Sigmoid colon (tissue), 7 donors: ENCODE results near the gene ADAMTS17. TPM values are rescaled to one million over a fixed set of nuclear protein-coding genes. Genes with fewer than 3 reads are reported as not detected.
"Not testable (repeated sequence)": the region's sequence is repeated elsewhere in the genome, so short reads cannot be mapped to it uniquely, and the experiment has no call there.

ENCODE experiments used
- DNase-seq: peaks from one replicate; pipeline ENCODE4 v3.0.0-alpha.2; 2019
- H3K27ac ChIP-seq, 4 donors: fragments of 200-600 bp; sonication (generic); one replicate each; pipeline ENCODE4 v1.5.1; 2016 to 2019; ENCODE audit warnings: mild to moderate bottlenecking in 1 of 4
- H3K27me3 ChIP-seq, 3 donors: fragments of 200-600 bp; sonication (generic); one replicate each; pipeline ENCODE4 v1.5.1; 2019; ENCODE audit warnings: mild to moderate bottlenecking in 1 of 3
- H3K36me3 ChIP-seq, 4 donors: fragments of 200-600 bp; sonication (generic); one replicate each; pipeline ENCODE4 v1.5.1; 2016 to 2019
- H3K4me1 ChIP-seq, 4 donors: fragments of 200-600 bp; sonication (generic); one replicate each; pipeline ENCODE4 v1.5.1; 2017 to 2019
- H3K4me3 ChIP-seq, 4 donors: fragments of 200-600 bp; sonication (generic); one replicate each; pipeline ENCODE4 v1.5.1; 2017 to 2019; ENCODE audit warnings: mild to moderate bottlenecking in 2 of 4, moderate library complexity in 1 of 4
- H3K9me3 ChIP-seq, 4 donors: fragments of 200-600 bp in 3 of 4; sonication (generic) in 3 of 4; one replicate each; pipeline versions ENCODE4 v1.5.1 to v1.6.1; 2013 to 2019
- EP300 ChIP-seq, 4 donors: sonication (generic); formaldehyde crosslinking; IDR thresholded peaks; one replicate each; pipeline ENCODE4 v1.6.1; 2017; ENCODE audit warnings: antibody characterized with exemption in 4 of 4
- POLR2A ChIP-seq, 2 donors: fragments of 450-650 bp; IDR thresholded peaks; one replicate each; pipeline ENCODE4 v1.6.1; 2016; ENCODE audit warnings: antibody characterized with exemption in 2 of 2, mild to moderate bottlenecking in 2 of 2, moderate library complexity in 2 of 2
- POLR2AphosphoS5 ChIP-seq, 4 donors: sonication (generic); formaldehyde crosslinking; IDR thresholded peaks; one replicate each; pipeline ENCODE4 v1.6.1; 2017; ENCODE audit warnings: antibody characterized with exemption in 4 of 4
- WGBS, 2 donors: extraction: QIAGEN DNeasy Blood & Tissue Kit; methylation state at CpG; one replicate each; pipeline ENCODE4 v1.1.7; 2013; 5-methylcytosine and 5-hydroxymethylcytosine counted together
- intact Hi-C: fragments of 100-400 bp; cut with DNase I; formaldehyde crosslinking; loops from one replicate; pipeline ENCODE4 v1.15.1; 2023
- polyA plus RNA-seq, 3 donors: library from polyadenylated mRNA; stranded (reverse); fragments of 200-250 nt; gene quantifications; one replicate each; pipeline ENCODE4 v1.2.3, GENCODE V29; 2013
- total RNA-seq, 4 donors: library from RNA; depleted of rRNA; stranded (reverse); fragments of >200 nt; gene quantifications; one replicate each; pipeline ENCODE4 v1.1.0, GENCODE V29; 2016
- TF ChIP-seq, protein P1 (sequence below), 4 experiments: fragments of 450-650 bp in 3 of 4; fragments of 200-600 bp in 1 of 4; IDR thresholded peaks; one replicate each; pipeline ENCODE4 v1.5.1; 2016 to 2019; ENCODE audit warnings: antibody characterized with exemption in 4 of 4, mild to moderate bottlenecking in 3 of 4, moderate library complexity in 2 of 4
- donor health status: healthy with polysubstance abuse.
- donor health status: Bipolar disorder and iron deficiency.
- donor health status: healthy.

Gene ADAMTS17
- total and polyA plus RNA-seq, 7 donors = 0.46 to 3.6 (median 1.2) TPM

GRCh38 chr15:100093211-100094126, 248.3 kb downstream of the ADAMTS17 start:
- no peak for TF ChIP-seq POLR2A (IDR thresholded peaks at IDR 0.05)
- TF ChIP-seq EP300 (IDR thresholded peaks at IDR 0.05) = no peak
- TF ChIP-seq, protein P1, sequence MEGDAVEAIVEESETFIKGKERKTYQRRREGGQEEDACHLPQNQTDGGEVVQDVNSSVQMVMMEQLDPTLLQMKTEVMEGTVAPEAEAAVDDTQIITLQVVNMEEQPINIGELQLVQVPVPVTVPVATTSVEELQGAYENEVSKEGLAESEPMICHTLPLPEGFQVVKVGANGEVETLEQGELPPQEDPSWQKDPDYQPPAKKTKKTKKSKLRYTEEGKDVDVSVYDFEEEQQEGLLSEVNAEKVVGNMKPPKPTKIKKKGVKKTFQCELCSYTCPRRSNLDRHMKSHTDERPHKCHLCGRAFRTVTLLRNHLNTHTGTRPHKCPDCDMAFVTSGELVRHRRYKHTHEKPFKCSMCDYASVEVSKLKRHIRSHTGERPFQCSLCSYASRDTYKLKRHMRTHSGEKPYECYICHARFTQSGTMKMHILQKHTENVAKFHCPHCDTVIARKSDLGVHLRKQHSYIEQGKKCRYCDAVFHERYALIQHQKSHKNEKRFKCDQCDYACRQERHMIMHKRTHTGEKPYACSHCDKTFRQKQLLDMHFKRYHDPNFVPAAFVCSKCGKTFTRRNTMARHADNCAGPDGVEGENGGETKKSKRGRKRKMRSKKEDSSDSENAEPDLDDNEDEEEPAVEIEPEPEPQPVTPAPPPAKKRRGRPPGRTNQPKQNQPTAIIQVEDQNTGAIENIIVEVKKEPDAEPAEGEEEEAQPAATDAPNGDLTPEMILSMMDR (IDR thresholded peaks at IDR 0.05) = no peak
- Histone ChIP-seq H3K27me3 (no peaks in the 10 kb centered on the region), H3K36me3 (no peaks in the 10 kb centered on the region), H3K27ac (no peak overlapping the region), H3K4me1 (no peaks in the 10 kb centered on the region), H3K4me3 (no peak overlapping the region), H3K9me3 (no peaks in the 10 kb centered on the region)
- WGBS, 2 donors = 74 to 77% methylated on average over 13 of the region's 13 CpGs
- intact Hi-C loops = no loop called here
- peak; percentile 39 for DNase-seq

- Histone ChIP-seq H3K27me3 (no peaks in the 10 kb centered on the region), H3K36me3 (no peaks in the 10 kb centered on the region), H3K4me3 (no peak overlapping the region), H3K9me3 (no peaks in the 10 kb centered on the region), H3K4me1 (no peaks in the 10 kb centered on the region), H3K27ac (no peak overlapping the region)
- intact Hi-C loops = no loop called here
- TF ChIP-seq EP300 (IDR thresholded peaks at IDR 0.05) (no peak), POLR2A (IDR thresholded peaks at IDR 0.05) (no peak), POLR2AphosphoS5 (IDR thresholded peaks at IDR 0.05) (no peak)
- TF ChIP-seq, protein P1 (IDR thresholded peaks at IDR 0.05) = no peak
- 82 to 87% methylated on average over 9 of the region's 9 CpGs for WGBS, 2 donors
- no peak for DNase-seq
Observed at GRCh38 chr15:100092034-100092433, 249.7 kb downstream of the ADAMTS17 start.

DNA sequence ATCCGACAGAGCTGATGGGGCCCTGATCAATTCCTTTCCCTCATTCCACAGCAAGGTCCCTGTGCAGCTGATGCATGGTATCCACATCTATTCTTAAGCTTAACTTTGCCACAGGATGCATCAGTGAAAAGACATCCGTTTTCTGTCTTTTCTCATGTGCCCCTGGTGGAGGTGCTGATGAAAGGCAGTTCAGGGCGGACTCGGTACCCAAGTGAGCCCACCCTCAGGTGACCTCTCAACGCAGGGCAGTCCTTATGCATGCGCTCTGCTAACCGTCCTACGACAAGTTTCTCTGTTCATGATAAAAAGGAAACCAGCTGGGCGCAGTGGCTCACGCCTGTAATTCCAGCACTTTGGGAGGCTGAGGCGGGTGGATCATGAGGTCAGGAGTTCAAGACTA, 251.4 kb downstream of the ADAMTS17 start:
- no peaks in the 10 kb centered on the region for H3K4me1 ChIP-seq
- no peak overlapping the region for H3K27ac ChIP-seq
- no peak for DNase-seq
- H3K9me3 ChIP-seq = no peaks in the 10 kb centered on the region
- WGBS, 2 donors = 88 to 95% methylated on average over 11 of the region's 11 CpGs
- H3K36me3 ChIP-seq = no peaks in the 10 kb centered on the region
- intact Hi-C loops = no loop called here
- H3K27me3 ChIP-seq = no peaks in the 10 kb centered on the region
- TF ChIP-seq, protein P1 (IDR thresholded peaks at IDR 0.05) = no peak
- TF ChIP-seq POLR2AphosphoS5 (IDR thresholded peaks at IDR 0.05) = no peak
- no peak for TF ChIP-seq EP300 (IDR thresholded peaks at IDR 0.05)
- no peak for TF ChIP-seq POLR2A (IDR thresholded peaks at IDR 0.05)
- no peak overlapping the region for H3K4me3 ChIP-seq

GRCh38 chr15:100084042-100084821, 257.5 kb downstream of the ADAMTS17 start:
- H3K27ac ChIP-seq, H3K9me3 ChIP-seq, H3K27me3 ChIP-seq, H3K4me3 ChIP-seq, H3K36me3 ChIP-seq, H3K4me1 ChIP-seq, intact Hi-C loops: not testable (repeated sequence)
- DNase-seq = peak; percentile 47
- 88% methylated on average over 17 of the region's 17 CpGs for WGBS, 2 donors

DNA sequence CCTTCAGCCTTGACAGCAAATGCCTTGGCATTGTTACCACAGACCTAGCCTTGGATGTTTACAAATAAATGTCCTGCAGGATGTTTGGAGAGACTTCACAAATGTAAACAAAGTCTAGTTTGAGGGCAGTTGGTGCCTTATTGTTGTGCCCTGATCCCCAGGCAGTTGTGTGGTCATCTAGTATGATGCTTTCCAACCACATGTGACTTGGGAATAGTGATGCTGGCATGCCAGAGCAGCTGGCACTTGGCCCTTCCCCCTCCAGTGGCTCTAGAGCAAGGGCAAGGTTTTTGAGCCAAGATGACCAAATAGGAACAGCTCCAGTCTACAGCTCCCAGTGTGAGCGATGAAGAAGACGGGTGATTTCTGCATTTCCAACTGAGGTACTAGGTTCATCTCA, 258.2 kb downstream of the ADAMTS17 start:
- no peak for TF ChIP-seq EP300 (IDR thresholded peaks at IDR 0.05)
- Histone ChIP-seq H3K9me3 (no peaks in the 10 kb centered on the region), H3K4me1 (no peaks in the 10 kb centered on the region), H3K4me3 (no peak overlapping the region), H3K36me3 (no peaks in the 10 kb centered on the region), H3K27ac (no peak overlapping the region), H3K27me3 (no peaks in the 10 kb centered on the region)
- intact Hi-C loops = no loop called here
- 87 to 90% methylated on average over 2 of the region's 2 CpGs for WGBS, 2 donors
- peak; percentile 40 for DNase-seq
